Mucosa of rectum (tissue), 2 donors: ENCODE results near the gene RPL3.
"Not testable (repeated sequence)": the region's sequence is repeated elsewhere in the genome, so short reads cannot be mapped to it uniquely, and the experiment has no call there.

Experiments
- H3K27ac ChIP-seq, 2 donors: one replicate each; pipeline ENCODE4 v1.7.0; 2013; ENCODE audit warnings: inconsistent platforms in 2 of 2, low read depth in 2 of 2, low read length in 2 of 2
- H3K27me3 ChIP-seq, 2 donors: one replicate each; pipeline ENCODE4 v1.7.0; 2013; ENCODE audit warnings: low read length in 2 of 2; ENCODE audit not compliant: control insufficient read depth in 2 of 2, insufficient read depth in 2 of 2
- H3K36me3 ChIP-seq, 2 donors: one replicate each; pipeline ENCODE4 v1.7.0; 2013; ENCODE audit warnings: low read length in 2 of 2; ENCODE audit not compliant: control insufficient read depth in 2 of 2, insufficient read depth in 2 of 2
- H3K4me1 ChIP-seq, 2 donors: one replicate each; pipeline ENCODE4 v1.7.0; 2013; ENCODE audit warnings: low read length in 2 of 2, mild to moderate bottlenecking in 1 of 2; ENCODE audit not compliant: control insufficient read depth in 2 of 2, insufficient read depth in 2 of 2
- H3K4me3 ChIP-seq, 2 donors: one replicate each; pipeline ENCODE4 v1.7.0; 2013; ENCODE audit warnings: low read length in 2 of 2
- H3K9ac ChIP-seq, 2 donors: one replicate each; pipeline ENCODE4 v1.7.0; 2013; ENCODE audit warnings: low read length in 2 of 2, low read depth in 1 of 2, mild to moderate bottlenecking in 1 of 2
- H3K9me3 ChIP-seq, 2 donors: one replicate each; pipeline ENCODE4 v1.7.0; 2013; ENCODE audit warnings: low read length in 2 of 2; ENCODE audit not compliant: control insufficient read depth in 2 of 2
- donor health status: healthy.
- donor health status: Normal muscosa, but diverticular disease.

Gene RPL3

DNA sequence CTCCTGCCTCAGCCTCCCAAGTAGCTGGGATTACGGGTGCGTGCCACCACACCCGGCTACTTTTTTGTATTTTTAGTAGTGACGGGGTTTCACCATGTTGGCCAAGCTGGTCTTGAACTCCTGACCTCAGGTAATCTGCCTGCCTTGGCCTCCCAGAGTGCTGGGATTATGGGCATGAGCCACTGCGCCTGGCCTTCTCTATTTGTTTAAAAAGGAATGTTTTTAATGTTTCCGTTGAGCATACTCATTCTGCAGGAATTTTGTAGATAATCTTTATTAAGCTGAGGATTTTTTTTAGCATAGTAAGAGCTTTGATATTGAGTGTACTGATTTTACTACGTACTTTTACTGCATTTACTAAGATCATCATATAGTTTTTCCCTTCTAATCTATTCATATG, 20.4 kb upstream of the RPL3 start:
- H3K27me3 ChIP-seq, H3K4me1 ChIP-seq, H3K9ac ChIP-seq, H3K27ac ChIP-seq, H3K4me3 ChIP-seq, H3K9me3 ChIP-seq, H3K36me3 ChIP-seq: not testable (repeated sequence)

DNA sequence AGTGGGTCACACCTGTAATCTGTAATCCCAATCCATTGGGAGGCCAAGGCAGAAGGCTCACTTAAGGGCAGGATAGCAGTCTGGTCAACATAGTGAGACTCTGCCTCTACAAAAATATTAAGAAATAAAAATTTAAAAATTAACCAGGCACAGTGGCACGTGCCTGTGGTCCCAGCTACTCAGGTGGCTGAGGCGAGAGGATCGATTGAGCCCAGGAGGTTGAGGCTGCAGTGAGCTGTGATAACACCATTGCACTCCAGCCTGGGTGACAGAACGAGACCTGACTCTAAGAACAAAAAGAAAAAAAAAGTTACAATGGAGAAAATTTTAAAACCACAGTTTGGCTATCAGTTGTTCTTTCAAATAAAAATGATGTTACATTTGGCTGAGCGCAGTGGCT, 17.0 kb upstream of the RPL3 start:
- Histone ChIP-seq H3K27ac (no peak overlapping the region), H3K9me3 (no peaks in the 10 kb centered on the region), H3K36me3 (no peaks in the 10 kb centered on the region), H3K4me3 (no peak overlapping the region), H3K4me1 (no peaks in the 10 kb centered on the region), H3K9ac (no peak overlapping the region), H3K27me3 (no peaks in the 10 kb centered on the region)

DNA sequence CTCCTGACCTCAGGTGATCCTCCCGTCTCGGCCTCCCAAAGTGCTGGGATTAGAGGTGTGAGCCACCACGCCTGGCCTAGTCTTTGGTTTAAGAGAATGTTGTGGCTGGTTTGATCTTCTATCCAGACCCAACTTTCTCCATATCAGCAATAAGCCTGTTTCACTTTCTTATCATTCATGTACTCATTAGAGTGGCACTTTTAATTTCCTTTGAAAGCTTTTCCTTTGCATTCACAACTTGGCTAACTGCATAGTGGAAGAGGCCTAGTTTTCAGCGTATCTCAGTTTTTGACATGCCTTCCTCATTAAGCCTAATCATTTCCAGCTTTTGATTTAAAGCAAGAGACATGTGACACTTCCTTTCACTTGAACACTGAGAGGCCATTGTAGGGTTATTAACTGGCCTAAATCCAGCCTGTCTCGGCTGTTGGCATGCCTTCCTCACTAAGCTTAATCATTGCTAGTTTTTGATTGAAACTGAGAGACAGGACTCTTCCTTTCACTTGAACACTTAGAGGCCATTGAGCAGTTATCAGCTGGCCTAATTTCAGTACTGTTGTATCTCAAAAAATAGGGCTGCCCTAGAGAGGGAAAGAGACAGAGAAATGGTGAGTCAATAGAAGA, 13.1 kb upstream of the RPL3 start:
- Histone ChIP-seq H3K36me3 (no peaks in the 10 kb centered on the region), H3K9ac (no peak overlapping the region), H3K4me1 (no peaks in the 10 kb centered on the region), H3K27me3 (no peaks in the 10 kb centered on the region), H3K4me3 (no peak overlapping the region), H3K9me3 (no peaks in the 10 kb centered on the region), H3K27ac (no peak overlapping the region)

DNA sequence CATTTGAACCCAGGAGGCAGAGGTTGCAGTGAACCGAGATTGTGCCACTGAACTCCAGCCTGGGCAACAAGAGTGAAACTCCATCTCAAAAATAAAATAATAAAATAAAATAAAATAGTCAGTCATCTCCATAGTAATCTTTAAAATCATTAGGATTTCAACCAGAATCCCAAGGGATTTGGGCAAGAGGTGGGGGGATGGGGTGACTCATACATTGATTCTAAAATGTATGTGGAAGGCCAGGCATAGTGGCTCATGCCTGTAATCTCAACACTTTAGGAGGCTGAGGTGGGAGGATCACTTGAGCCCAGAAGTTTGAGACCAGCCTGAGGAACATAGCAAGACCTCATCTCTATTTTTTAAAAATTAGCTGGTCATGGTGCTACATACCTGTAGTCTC, 11.1 kb upstream of the RPL3 start:
- H3K9ac ChIP-seq, H3K4me3 ChIP-seq, H3K27ac ChIP-seq, H3K4me1 ChIP-seq, H3K27me3 ChIP-seq, H3K36me3 ChIP-seq, H3K9me3 ChIP-seq: not testable (repeated sequence)

DNA sequence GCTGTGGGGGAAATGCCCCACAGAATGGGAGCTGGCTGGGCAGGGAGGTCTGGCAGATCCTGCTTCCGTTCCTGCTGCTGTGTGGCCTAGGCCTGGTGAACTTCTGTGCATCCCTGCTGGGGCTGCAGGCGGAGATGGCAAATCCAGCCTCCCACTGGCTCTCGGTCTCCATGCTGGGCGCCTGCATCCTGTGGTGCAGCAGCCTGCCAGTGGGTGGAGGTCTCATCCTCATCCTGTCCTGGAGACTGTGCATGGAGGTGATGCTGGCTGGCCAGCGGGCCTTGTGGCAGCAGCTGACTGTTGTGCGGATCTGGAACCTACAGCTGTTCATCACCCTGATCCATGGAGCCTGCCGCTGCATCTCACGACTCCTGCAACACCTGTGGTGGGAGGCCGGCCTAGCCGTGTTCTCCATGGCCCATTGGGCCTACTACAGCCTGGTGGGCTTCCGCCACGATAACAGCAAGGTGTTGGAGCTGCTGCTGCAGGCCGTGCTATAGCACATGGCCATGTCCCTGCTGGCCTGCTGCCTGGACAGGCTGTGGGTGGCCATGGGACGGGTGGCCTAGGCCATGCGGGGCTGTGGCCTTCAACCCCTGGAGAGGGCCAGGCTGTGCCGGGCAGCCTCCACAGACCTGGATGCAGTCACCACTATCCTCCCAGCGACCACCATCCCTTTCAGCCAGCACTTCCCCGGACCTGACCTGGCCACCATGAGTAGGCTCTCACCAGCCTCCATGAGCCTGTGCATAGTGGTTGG, 8.8 kb upstream of the RPL3 start:
- Histone ChIP-seq H3K9ac (no peak overlapping the region), H3K27ac (no peak overlapping the region), H3K9me3 (no peaks in the 10 kb centered on the region), H3K4me1 (no peaks in the 10 kb centered on the region), H3K36me3 (no peaks in the 10 kb centered on the region), H3K4me3 (no peak overlapping the region), H3K27me3 (no peaks in the 10 kb centered on the region)

DNA sequence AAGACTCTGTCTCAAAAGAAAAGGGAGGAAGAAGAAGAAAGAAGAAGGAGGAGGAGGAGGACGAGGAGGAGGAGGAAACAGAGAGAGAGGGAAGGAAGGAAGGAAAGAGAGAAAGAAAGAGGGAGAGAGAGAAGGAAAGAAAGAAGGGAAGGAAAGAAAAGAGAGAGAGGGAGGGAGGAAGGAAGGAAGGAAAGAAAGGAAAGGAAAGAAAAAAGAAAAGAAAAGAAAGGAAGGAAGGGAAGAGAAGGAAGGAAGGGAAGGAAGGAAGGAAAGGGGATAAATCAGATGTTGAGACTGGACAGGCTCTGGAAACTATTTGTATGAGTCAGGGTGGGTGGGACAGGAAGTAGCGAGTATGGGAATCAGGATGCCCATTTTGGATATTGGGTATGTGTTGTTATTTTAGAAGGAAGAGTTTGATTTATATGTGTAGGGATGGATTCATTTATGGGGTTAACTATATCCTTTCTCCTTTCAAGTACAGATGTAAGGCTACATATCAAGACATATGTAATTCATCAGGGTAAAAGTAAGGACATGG, 6.0 kb upstream of the RPL3 start:
- no peak overlapping the region for H3K9ac ChIP-seq
- no peak overlapping the region for H3K27ac ChIP-seq
- no peaks in the 10 kb centered on the region for H3K27me3 ChIP-seq
- no peaks in the 10 kb centered on the region for H3K9me3 ChIP-seq
- no peak overlapping the region for H3K4me3 ChIP-seq
- peaks cover 2% of the 10 kb centered on the region in 2 donors for H3K4me1 ChIP-seq
- H3K36me3 ChIP-seq = no peaks in the 10 kb centered on the region

DNA sequence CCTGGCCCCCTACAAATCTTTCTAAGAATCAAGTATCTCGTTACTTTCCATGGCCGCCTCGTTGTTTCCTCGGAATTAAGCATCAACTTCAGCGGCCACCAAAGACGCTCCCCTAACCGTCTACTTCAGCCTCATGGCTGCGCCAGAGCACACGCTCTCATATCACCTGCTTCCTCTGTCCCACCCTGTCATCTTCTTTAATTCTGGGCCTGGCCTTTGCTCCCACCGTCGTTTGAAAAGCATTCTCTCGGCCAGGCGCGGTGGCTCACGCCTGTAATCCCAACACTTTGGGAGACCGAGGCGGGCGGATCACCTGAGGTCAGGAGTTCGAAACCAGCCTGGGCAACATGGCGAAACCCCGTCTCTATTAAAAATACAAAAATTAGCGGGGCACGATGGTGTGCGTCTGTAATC, 1.2 kb upstream of the RPL3 start:
- Histone ChIP-seq H3K4me3 (peak overlapping the region; percentile 81 to 96), H3K4me1 (peaks cover 31 to 34% of the 10 kb centered on the region in 2 donors), H3K9ac (peak overlapping the region; percentile 88 to 100), H3K36me3 (peaks cover 18 to 24% of the 10 kb centered on the region in 2 donors), H3K27ac (peak overlapping the region in 1 of 2 donors; percentile 99)
- H3K9me3 ChIP-seq, H3K27me3 ChIP-seq: not testable (repeated sequence)

DNA sequence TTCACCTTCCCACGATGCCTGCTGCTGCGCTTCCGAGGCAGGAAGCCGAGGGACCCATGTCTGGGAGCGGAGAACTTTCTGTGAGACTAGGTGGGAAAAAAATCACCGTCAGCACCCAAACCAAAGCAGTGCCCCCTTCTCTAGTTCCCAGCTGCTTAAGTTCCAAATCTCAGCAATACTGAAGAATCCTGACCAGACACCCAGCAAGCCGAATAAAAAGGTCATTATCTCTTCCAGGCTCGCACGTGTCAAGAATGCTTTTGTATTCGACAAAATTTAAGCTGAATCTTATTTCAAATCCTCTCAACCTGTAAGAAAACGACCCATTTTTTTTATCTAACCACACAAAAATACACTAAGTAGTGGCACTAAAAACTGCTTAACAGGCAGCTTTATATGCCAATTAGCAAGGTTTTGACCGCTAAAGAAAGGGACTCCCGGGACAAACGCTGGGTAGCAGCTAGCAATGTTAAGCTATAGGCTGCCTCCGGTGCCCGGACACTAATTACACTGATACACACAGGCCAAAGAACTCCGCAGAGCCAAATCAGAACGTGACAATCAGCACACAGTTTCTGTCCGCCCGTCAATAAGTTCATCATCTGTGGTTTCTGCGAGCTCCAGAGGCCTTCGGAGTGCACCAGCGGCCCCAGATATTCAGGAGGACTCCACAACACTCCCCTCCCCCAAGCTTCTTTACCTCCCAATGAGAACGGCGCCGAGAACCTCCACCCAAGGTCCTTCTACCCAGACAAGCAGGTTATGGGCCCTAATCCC, 728 bp downstream of the RPL3 start:
- H3K4me1 ChIP-seq = peaks cover 35 to 41% of the 10 kb centered on the region in 2 donors
- peaks cover 37 to 43% of the 10 kb centered on the region in 2 donors for H3K36me3 ChIP-seq
- peak overlapping the region; percentile 88 to 97 for H3K9ac ChIP-seq

DNA sequence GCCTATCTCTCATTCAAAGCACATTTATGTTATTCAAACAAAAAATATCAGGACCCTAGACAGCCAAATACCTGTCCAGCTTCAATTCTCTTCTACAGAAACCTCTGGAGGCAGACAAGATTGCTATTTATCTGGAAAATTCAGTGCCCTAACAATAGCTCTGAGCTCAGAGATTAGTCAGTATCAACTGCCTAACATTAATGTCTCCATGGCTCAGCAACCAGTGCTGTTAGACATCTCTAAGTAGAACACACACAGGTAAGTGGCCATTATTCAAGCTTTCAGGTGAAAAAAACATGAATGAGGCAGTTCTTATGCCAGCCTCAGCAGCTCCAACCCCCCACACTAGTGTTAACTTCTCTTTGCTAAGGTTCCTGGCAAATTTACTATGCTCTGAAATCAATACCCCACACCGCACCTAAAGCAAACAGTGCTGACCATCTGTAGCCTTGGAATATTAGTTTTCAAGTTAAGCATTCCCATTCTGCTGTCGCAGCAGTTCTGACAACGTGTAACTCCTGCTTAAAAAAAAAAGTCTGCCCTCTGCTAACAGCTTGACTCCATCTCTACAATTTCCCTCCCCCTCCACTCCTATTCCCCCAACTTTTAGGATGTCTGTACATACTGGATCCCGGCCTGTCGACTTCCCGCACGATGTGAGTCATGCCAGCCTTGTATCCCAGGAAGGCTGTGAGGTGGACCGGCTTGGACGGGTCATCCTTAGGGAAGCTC, 1.5 kb downstream of the RPL3 start:
- Histone ChIP-seq H3K36me3 (peaks cover 44 to 51% of the 10 kb centered on the region in 2 donors), H3K27ac (peak overlapping the region; percentile 95 to 99), H3K9me3 (no peaks in the 10 kb centered on the region), H3K27me3 (no peaks in the 10 kb centered on the region), H3K9ac (peak overlapping the region; percentile 88 to 97), H3K4me1 (peaks cover 35 to 41% of the 10 kb centered on the region in 2 donors), H3K4me3 (peak overlapping the region; percentile 90 to 96)

More for the DNA sequence above, 728 bp downstream of the RPL3 start:
- peak overlapping the region; percentile 90 to 96 for H3K4me3 ChIP-seq
- H3K9me3 ChIP-seq = no peaks in the 10 kb centered on the region
- peak overlapping the region; percentile 95 to 99 for H3K27ac ChIP-seq
- H3K27me3 ChIP-seq = no peaks in the 10 kb centered on the region
